Osteoblast (primary cell): Measurements from ENCODE around the gene ARHGEF16. TPM values are rescaled to one million over a fixed set of nuclear protein-coding genes. Genes with fewer than 3 reads are reported as not detected.

ENCODE experiments used
- DNase-seq: peaks from one replicate; pipeline ENCODE4 v3.0.0; 2011; ENCODE audit warnings: low spot score, mixed read lengths; ENCODE audit not compliant: insufficient read length; ENCODE audit errors: missing footprints
- H2AFZ ChIP-seq: 2 replicates; pipeline ENCODE4 v1.6.0; 2011; ENCODE audit warnings: mild to moderate bottlenecking, low read length
- H3K27ac ChIP-seq: 2 replicates; pipeline ENCODE4 v1.5.1; 2011; ENCODE audit warnings: mild to moderate bottlenecking, low read depth, low read length, moderate library complexity
- H3K27me3 ChIP-seq: 2 replicates; pipeline ENCODE4 v1.6.0; 2012; ENCODE audit warnings: mild to moderate bottlenecking, control low read depth, inconsistent platforms, low read length, moderate library complexity; ENCODE audit not compliant: insufficient read depth
- H3K36me3 ChIP-seq: 2 replicates; pipeline ENCODE4 v1.5.1; 2011; ENCODE audit warnings: mild to moderate bottlenecking, low read length, control low read depth, moderate library complexity; ENCODE audit not compliant: insufficient read depth
- H3K4me1 ChIP-seq: 2 replicates; pipeline ENCODE4 v1.5.1; 2011; ENCODE audit warnings: mild to moderate bottlenecking, low read length, control low read depth, moderate library complexity; ENCODE audit not compliant: insufficient read depth
- H3K4me2 ChIP-seq: 2 replicates; pipeline ENCODE4 v1.6.0; 2011; ENCODE audit warnings: mild to moderate bottlenecking, low read length; ENCODE audit not compliant: insufficient read depth
- H3K4me3 ChIP-seq: fragments of 200-600 bp; sonication (generic); 3 replicates; pipeline ENCODE4 v1.5.1; 2012; ENCODE audit warnings: mild to moderate bottlenecking, low read length, inconsistent platforms; ENCODE audit not compliant: insufficient read depth
- H3K79me2 ChIP-seq: 2 replicates; pipeline ENCODE4 v1.6.0; 2012; ENCODE audit warnings: mild to moderate bottlenecking, low read length, control low read depth, inconsistent platforms; ENCODE audit not compliant: insufficient read depth
- H3K9me3 ChIP-seq: 2 replicates; pipeline ENCODE4 v1.5.1; 2011; ENCODE audit warnings: low read depth, low read length, control low read depth
- H4K20me1 ChIP-seq: 2 replicates; pipeline ENCODE4 v1.6.0; 2012; ENCODE audit warnings: mild to moderate bottlenecking, low read length, control low read depth; ENCODE audit not compliant: insufficient read depth
- CTCF ChIP-seq: IDR thresholded peaks from 2 replicates; pipeline ENCODE4 v1.5.1; 2011; ENCODE audit warnings: mild to moderate bottlenecking, low read depth, low read length, moderate library complexity; ENCODE audit errors: extremely low read depth
- total RNA-seq: library from RNA; depleted of rRNA; stranded (reverse); fragments of >200 nt; gene quantifications from 2 replicates; pipeline ENCODE4 v1.2.3, GENCODE V29; 2012

Gene ARHGEF16
- total RNA-seq, 1 donor, result not detected

DNA sequence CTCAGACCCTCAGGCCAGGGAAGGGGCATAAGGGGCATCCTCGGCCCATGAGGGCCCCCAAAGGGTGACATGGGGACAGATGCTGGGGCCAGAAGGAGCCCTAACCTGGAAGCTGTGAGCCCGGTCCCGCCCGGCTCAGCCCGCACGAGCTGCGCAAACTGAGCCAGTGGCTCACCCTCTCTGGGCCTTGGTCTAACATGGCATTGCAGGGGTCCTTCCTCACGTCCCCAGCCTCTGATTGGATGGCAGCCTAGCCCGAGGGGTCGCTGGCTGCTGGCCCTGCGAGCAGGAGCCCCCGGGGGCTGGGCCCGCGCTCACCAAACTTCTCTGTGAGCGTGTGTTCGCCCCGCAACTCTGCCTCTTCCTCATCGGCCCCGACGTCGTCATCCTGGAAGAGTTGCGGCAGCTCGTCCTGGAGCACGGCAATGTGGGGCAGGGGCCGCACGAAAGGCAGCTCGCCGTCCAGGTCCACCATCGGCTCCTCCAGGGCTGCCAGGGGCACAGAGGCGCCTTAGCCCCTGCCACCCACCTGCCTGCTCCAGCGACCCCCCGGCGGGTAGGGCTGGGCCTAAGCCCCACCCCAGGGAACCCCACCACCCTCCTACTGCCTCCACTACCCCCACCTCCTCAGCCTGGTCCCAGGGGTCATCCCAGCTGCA is 54.4 kb downstream of the ARHGEF16 start:
- peaks cover 4% of the 10 kb centered on the region for H4K20me1 ChIP-seq

GRCh38 chr1:3509721-3510120 is 55.3 kb downstream of the ARHGEF16 start:
- Histone ChIP-seq H4K20me1 (peaks cover 4% of the 10 kb centered on the region), H3K36me3 (peaks cover 11% of the 10 kb centered on the region), H3K4me2 (no peak overlapping the region), H3K4me1 (peaks cover 5% of the 10 kb centered on the region), H3K4me3 (no peak overlapping the region), H3K27me3 (no peaks in the 10 kb centered on the region), H3K27ac (no peak overlapping the region), H3K79me2 (no peaks in the 10 kb centered on the region), H2AFZ (no peak overlapping the region), H3K9me3 (no peaks in the 10 kb centered on the region)
- no peak for DNase-seq
- no peak for TF ChIP-seq CTCF

More for the DNA sequence above, 54.4 kb downstream of the ARHGEF16 start:
- Histone ChIP-seq H3K4me2 (no peak overlapping the region), H3K4me1 (peaks cover 12% of the 10 kb centered on the region), H2AFZ (no peak overlapping the region), H3K27me3 (no peaks in the 10 kb centered on the region), H3K9me3 (no peaks in the 10 kb centered on the region), H3K27ac (no peak overlapping the region), H3K36me3 (peaks cover 11% of the 10 kb centered on the region), H3K4me3 (no peak overlapping the region), H3K79me2 (no peaks in the 10 kb centered on the region)
- TF ChIP-seq CTCF, result no peak
- no peak for DNase-seq

- TF ChIP-seq CTCF, result no peak
- Histone ChIP-seq H3K79me2 (no peaks in the 10 kb centered on the region), H4K20me1 (peaks cover 4% of the 10 kb centered on the region), H2AFZ (no peak overlapping the region), H3K27me3 (no peaks in the 10 kb centered on the region), H3K4me3 (no peak overlapping the region), H3K4me2 (no peak overlapping the region), H3K4me1 (no peaks in the 10 kb centered on the region), H3K27ac (no peak overlapping the region), H3K36me3 (peaks cover 11% of the 10 kb centered on the region), H3K9me3 (no peaks in the 10 kb centered on the region)
- DNase-seq, result no peak
Observed at GRCh38 chr1:3510136-3510955, 55.9 kb downstream of the ARHGEF16 start.

DNA sequence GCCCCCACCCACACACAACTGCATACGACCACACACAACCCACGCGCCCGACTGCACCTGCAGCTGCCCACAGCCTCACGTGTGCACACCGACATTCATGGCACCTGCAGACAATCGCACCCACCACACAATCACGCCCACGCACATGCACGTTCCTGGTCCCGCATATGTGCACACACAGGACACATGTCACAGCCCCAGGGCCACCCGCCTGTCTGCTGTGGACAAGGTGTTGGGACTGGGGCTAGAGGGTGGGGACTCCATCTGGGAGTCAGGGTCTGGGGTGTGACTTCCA is 56.4 kb downstream of the ARHGEF16 start:
- H4K20me1 ChIP-seq, result peaks cover 4% of the 10 kb centered on the region

More for the DNA sequence above, 56.4 kb downstream of the ARHGEF16 start:
- no peak for TF ChIP-seq CTCF
- Histone ChIP-seq H3K4me3 (no peak overlapping the region), H3K27ac (no peak overlapping the region), H3K4me1 (peaks cover 4% of the 10 kb centered on the region), H3K79me2 (no peaks in the 10 kb centered on the region), H2AFZ (no peak overlapping the region), H3K9me3 (no peaks in the 10 kb centered on the region), H3K27me3 (no peaks in the 10 kb centered on the region), H3K36me3 (peaks cover 11% of the 10 kb centered on the region), H3K4me2 (no peak overlapping the region)
- no peak for DNase-seq
